ENCODE data around the gene VPS26B. TPM values are rescaled to one million over a fixed set of nuclear protein-coding genes. Genes with fewer than 3 reads are reported as not detected.

The VPS26B gene
- total and polyA plus RNA-seq, 2 experiments from 2014 or later, result 43.9 to 56.5 TPM

DNA sequence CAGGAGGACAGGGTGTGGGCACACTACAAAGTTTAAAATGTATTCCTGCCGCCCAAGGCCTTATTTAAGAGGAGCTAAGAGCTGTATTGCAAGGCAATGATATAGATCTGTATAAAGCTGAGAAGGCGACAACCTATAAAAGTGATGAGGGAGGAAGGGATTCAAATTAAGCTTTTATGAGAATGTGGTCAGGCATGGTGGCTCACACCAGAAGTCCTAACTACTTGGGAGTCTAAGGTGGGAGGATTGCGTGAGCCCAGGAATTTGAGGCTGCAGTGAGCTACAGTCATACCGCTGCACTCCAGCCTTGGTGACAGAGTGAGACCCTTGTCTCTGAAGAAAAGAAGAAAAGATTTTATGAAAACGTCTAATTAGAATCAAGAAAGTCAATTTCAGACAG is 42.0 kb downstream of the VPS26B start:
- TF ChIP-seq, protein P1, sequence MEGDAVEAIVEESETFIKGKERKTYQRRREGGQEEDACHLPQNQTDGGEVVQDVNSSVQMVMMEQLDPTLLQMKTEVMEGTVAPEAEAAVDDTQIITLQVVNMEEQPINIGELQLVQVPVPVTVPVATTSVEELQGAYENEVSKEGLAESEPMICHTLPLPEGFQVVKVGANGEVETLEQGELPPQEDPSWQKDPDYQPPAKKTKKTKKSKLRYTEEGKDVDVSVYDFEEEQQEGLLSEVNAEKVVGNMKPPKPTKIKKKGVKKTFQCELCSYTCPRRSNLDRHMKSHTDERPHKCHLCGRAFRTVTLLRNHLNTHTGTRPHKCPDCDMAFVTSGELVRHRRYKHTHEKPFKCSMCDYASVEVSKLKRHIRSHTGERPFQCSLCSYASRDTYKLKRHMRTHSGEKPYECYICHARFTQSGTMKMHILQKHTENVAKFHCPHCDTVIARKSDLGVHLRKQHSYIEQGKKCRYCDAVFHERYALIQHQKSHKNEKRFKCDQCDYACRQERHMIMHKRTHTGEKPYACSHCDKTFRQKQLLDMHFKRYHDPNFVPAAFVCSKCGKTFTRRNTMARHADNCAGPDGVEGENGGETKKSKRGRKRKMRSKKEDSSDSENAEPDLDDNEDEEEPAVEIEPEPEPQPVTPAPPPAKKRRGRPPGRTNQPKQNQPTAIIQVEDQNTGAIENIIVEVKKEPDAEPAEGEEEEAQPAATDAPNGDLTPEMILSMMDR (IDR thresholded peaks at IDR 0.05; ENCODE audit: low read depth, low read length), result no peak
- no peak overlapping the region for H3K27ac ChIP-seq

DNA sequence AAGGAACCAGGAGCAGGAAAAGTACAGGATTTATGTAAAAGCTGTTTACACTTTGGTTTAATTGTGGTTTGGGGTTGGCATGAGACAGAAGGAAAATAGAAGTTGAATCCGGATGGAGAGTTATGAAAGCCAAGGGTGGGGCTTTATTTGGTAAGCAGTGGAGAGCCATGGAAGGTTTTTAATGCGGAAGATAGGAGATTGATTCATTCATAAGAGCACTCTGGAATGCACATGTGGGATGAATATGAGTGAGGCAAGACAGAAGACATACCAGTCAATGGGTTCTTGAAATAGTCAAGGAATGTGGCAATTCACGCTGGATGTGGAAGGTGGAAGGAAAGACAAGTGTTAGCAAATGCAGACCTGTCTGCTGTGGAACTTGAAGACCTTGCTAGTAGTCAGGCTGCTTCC is 42.4 kb downstream of the VPS26B start:
- Histone ChIP-seq H3K27me3 (no peaks in the 10 kb centered on the region), H3K27ac (no peak overlapping the region), H3K36me3 (peaks cover 2% of the 10 kb centered on the region), H3K4me3 (no peak overlapping the region), H3K9me3 (ENCODE audit: low read depth) (no peaks in the 10 kb centered on the region), H3K4me1 (ENCODE audit: low read depth) (no peaks in the 10 kb centered on the region)
- TF ChIP-seq, protein P1 (IDR thresholded peaks at IDR 0.05; ENCODE audit: low read depth, low read length), result no peak
- peak in 1 of 2 donors; percentile 84 for DNase-seq (ENCODE audit: low read depth in 1 of 2, low spot score in 1 of 2)

More for the DNA sequence above, 42.0 kb downstream of the VPS26B start:
- no peak overlapping the region for H3K4me3 ChIP-seq
- H3K9me3 ChIP-seq (ENCODE audit: low read depth), result no peaks in the 10 kb centered on the region
- no peak for DNase-seq (ENCODE audit: low read depth in 1 of 2, low spot score in 1 of 2)
- H3K27me3 ChIP-seq, result no peaks in the 10 kb centered on the region
- peaks cover 2% of the 10 kb centered on the region for H3K36me3 ChIP-seq
- no peaks in the 10 kb centered on the region for H3K4me1 ChIP-seq (ENCODE audit: low read depth)

DNA sequence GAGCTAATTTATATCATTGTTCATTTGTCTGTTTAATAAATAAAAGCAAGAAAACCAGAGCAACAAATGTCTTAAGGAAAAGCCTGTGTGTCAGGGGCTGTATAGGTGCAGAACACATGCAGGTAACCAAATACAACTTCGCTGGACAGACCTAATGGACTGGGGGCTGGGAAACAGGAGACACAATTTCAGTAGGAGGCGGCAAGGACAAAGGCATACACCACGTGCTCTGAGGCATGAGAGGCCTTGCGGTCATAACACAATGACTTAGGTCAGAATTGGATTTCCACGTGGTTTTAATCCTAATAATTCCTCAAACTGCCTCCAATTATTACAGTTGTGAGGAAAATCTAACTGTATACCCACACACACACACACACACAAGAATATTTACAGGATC is 43.0 kb downstream of the VPS26B start:
- DNase-seq (ENCODE audit: low read depth in 1 of 2, low spot score in 1 of 2), result no peak
- Histone ChIP-seq H3K4me3 (no peak overlapping the region), H3K4me1 (ENCODE audit: low read depth) (no peaks in the 10 kb centered on the region), H3K27ac (no peak overlapping the region), H3K27me3 (no peaks in the 10 kb centered on the region), H3K9me3 (ENCODE audit: low read depth) (no peaks in the 10 kb centered on the region), H3K36me3 (peaks cover 2% of the 10 kb centered on the region)
- TF ChIP-seq, protein P1 (IDR thresholded peaks at IDR 0.05; ENCODE audit: low read depth, low read length), result no peak

DNA sequence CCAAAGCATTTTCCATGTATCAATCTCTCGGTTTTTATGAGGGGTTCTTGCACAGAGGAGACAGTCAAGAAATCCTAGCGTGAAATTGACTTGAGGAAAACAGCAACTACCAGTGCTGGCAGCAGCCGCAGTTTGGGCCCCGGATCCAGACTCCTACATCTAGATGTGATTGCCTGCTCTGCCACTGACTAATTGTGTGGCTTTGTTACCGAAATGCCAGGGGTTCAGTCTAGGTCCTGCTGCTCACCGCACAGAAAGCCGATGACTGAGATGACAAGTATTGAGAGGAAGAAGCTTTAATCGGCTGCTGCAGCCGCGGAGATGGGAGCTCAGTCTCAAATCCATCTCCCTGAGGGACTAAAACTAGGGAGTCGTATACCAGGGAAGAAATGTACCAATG is 43.5 kb downstream of the VPS26B start:
- Histone ChIP-seq H3K36me3 (peaks cover 1% of the 10 kb centered on the region), H3K27ac (no peak overlapping the region), H3K4me1 (ENCODE audit: low read depth) (no peaks in the 10 kb centered on the region), H3K27me3 (peaks cover 1% of the 10 kb centered on the region), H3K4me3 (no peak overlapping the region), H3K9me3 (ENCODE audit: low read depth) (no peaks in the 10 kb centered on the region)
- DNase-seq (ENCODE audit: low read depth in 1 of 2, low spot score in 1 of 2), result no peak
- TF ChIP-seq, protein P1 (IDR thresholded peaks at IDR 0.05; ENCODE audit: low read depth, low read length), result no peak

DNA sequence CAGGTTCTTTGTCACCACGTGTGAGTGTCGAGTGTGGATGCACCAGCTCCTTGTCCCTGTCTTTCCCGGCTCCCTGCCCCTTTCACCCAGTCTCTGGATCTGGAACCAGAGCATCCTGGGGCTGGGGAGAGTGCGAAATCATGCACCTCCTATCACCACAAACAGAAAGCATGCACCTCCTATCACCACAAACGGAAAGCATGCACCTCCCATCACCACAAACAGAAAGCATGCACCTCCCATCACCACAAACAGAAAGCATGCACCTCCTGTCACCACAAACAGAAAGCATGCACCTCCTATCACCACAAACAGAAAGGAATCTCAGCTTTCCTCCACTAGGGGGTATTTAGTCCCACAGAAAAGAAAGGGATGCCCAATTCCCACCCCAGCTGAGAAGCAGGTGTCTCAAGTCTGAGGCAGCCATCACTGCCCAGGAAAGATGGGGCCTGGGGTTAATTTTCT is 45.8 kb downstream of the VPS26B start:
- H3K36me3 ChIP-seq, result no peaks in the 10 kb centered on the region
- no peak overlapping the region for H3K27ac ChIP-seq
- TF ChIP-seq, protein P1 (IDR thresholded peaks at IDR 0.05; ENCODE audit: low read depth, low read length), result peak; percentile 16
- H3K4me1 ChIP-seq (ENCODE audit: low read depth), result no peaks in the 10 kb centered on the region
- H3K27me3 ChIP-seq, result peaks cover 24% of the 10 kb centered on the region
- no peaks in the 10 kb centered on the region for H3K9me3 ChIP-seq (ENCODE audit: low read depth)
- no peak for DNase-seq (ENCODE audit: low read depth in 1 of 2, low spot score in 1 of 2)
- H3K4me3 ChIP-seq, result no peak overlapping the region

DNA sequence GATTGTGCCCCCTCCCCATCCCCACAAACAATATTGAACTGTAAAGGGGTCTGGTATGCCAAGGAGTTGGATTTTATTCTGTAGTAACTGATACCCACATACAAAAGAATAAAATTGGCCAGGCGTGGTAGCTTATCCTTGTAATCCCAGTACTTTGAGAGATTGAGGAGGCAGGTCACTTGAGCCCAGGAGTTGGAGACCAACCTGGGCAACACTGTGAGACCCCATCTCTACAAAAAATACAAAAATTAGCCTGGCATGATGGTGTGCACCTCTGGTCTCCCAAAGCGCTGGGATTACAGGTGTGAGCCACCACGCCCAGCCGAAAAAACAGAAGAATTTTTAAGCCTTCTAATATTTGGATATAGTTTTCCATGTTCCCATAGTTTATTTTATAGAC is 47.5 kb downstream of the VPS26B start:
- H3K4me3 ChIP-seq, result no peak overlapping the region
- H3K4me1 ChIP-seq (ENCODE audit: low read depth), result no peaks in the 10 kb centered on the region
- DNase-seq (ENCODE audit: low read depth in 1 of 2, low spot score in 1 of 2), result no peak
- no peaks in the 10 kb centered on the region for H3K9me3 ChIP-seq (ENCODE audit: low read depth)
- no peak overlapping the region for H3K27ac ChIP-seq
- H3K27me3 ChIP-seq, result peaks cover 41% of the 10 kb centered on the region
- H3K36me3 ChIP-seq, result no peaks in the 10 kb centered on the region
- TF ChIP-seq, protein P1 (IDR thresholded peaks at IDR 0.05; ENCODE audit: low read depth, low read length), result no peak

All from cardiac muscle cell (in vitro differentiated cells and primary cell).